Fibroblast of skin of left quadriceps (primary cell): ENCODE measurements around the gene COBLL1.
"Not testable (repeated sequence)": the region's sequence is repeated elsewhere in the genome, so short reads cannot be mapped to it uniquely, and the experiment has no call there.

ENCODE experiments used
- DNase-seq, 2 experiments: peaks; one replicate each; pipeline ENCODE4 v3.0.0-alpha.2; 2013; ENCODE audit warnings: low read depth in 2 of 2

Gene COBLL1

GRCh38 chr2:164859906-164860693 lies 18.5 kb upstream of the COBLL1 start:
- not testable (repeated sequence) for DNase-seq

- DNase-seq = no peak
Observed at GRCh38 chr2:164859251-164859818, 17.7 kb upstream of the COBLL1 start.

DNA sequence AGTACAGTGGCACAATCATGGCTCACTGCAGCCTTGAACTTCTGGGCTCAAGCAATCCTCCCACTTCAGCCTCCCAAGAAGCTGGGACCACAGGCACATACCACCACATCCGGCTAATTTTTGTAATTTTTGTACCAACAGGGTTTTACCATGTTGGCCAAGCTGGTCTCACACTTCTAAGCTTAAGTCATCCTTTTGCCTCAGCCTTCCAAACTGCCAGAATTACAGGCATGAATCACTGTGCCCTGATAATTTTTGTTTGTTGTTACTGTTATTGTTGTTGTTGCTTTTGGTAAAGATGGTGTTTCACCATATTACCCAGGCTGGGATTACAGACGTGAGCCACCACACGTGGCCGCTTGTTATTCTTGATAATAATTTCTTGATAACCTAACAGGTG lies 10.5 kb upstream of the COBLL1 start:
- no peak for DNase-seq

DNA sequence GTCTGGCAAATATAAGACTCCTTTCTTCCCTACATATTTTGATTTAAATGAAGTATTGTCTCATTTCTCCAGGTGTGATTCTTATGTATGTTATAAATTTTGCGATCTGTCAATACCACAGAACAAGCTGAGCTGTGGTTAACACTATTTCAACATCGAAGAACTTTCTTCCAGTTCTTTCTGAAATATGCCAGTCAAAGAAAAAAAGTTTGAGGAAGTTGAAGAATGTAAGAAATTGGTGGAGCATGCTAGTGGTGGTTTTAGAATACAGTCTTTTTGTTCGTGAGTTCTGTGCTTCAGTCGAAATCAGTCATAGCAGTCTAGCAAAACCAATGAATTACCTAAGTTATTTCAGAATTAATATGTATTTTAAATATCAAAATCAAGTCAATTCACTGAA lies 8.6 kb upstream of the COBLL1 start:
- no peak for DNase-seq

DNA sequence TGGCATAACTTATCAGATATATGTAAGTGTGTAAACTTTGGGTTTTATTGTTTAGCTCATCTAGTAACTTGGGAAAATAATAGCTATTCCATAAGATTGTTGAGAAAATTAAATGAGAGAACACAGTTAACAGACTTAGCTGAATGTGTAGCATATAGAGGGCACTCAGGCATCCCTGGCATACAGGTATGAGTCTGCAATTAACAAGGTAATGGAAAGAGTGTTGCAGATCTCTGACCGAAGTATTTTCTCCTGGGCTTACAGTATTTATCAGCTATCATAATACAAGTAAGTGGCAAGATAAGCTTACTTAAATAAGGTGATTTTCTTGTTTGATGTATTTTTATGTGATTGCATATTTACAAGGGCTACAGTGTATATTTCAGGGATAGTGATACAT lies 7.9 kb upstream of the COBLL1 start:
- DNase-seq = no peak

GRCh38 chr2:164847981-164848741 lies 6.5 kb upstream of the COBLL1 start:
- DNase-seq = no peak

- DNase-seq = no peak
Observed at GRCh38 chr2:164847291-164847690, 5.7 kb upstream of the COBLL1 start.

DNA sequence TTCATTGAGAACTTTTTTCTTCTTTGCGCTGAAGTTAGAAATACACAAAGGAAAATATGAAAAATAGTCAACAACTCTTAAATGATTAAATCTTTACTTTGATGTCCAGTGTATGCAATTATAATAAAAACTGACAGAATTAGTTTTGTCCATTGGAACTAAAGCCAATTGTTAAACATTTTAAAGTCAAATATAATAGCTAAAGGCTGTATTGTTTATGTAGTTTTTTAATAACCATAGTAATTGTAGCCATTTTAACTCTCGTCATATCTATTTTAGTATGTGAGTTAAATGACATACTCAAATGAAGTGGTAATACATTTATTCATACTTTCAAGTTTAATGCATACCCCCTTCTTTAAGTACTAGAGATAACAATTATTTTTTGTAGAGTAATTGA lies 4.7 kb upstream of the COBLL1 start:
- DNase-seq = no peak

DNA sequence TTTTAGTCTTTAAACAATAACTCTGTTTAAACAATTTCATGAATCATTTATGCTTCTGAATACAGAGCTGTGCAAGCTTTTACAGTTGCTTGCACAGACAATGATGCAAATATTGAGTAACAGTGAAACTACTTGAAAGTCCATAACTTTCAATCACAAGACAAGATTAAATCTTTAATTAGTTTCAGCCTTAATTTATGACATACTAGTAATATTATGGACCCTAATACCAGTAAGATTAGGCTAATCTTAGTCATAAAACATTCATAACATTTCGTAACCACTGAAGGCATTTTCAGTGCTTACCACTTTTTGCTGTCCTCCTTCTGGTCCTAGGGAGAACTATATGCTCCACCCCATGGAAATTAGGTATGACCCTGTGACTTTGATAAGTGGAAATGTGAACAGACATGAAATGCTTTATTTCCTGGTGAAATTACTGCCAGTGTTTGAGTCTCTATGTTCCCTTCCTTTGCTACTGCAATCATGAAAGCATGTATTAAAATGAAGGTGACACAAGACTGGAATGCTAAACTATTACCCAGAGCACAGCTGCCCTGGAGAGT lies 1.8 kb upstream of the COBLL1 start:
- peak; percentile 39 to 40 for DNase-seq

DNA sequence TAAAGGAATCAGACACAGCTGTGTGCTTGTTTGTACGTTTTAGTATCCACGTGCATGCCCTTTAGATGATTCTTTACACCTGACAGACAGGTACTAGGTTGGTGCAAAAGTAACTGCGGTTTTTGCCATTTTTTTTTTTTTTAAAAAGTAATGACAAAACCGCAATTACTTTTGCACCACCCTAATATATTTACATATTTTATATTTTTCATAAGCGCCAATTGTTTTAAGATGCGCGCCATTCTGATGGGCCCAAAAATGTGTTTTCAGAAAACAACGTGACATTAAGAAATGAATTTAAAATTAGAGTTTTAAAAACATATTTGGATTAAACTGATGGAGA lies 972 bp upstream of the COBLL1 start:
- no peak for DNase-seq

GRCh38 chr2:164840930-164841718 lies 499 bp downstream of the COBLL1 start:
- DNase-seq = peak; percentile 48 to 49

DNA sequence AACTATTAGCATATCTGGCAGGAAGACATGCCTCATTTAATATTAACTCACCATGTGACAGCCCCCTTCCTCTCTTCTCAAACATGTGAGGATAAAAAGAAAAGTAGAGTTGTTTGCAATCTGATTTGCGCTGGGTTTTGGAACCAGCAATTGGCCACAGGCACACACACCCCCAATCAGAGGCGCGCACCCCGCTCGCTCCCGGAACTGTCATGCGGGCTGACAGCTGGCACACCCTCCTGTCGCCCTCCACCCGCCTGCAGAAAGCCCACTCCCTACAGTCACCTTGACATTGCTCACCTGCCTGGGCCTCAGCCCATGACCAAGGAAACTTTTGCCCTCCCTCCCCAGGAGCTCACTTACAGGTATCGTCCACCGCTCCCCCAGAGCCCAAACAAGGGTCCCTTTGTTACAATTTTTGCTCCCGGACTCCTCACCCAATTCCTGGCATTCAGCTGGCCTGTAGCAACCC lies 1.1 kb downstream of the COBLL1 start:
- DNase-seq = no peak

DNA sequence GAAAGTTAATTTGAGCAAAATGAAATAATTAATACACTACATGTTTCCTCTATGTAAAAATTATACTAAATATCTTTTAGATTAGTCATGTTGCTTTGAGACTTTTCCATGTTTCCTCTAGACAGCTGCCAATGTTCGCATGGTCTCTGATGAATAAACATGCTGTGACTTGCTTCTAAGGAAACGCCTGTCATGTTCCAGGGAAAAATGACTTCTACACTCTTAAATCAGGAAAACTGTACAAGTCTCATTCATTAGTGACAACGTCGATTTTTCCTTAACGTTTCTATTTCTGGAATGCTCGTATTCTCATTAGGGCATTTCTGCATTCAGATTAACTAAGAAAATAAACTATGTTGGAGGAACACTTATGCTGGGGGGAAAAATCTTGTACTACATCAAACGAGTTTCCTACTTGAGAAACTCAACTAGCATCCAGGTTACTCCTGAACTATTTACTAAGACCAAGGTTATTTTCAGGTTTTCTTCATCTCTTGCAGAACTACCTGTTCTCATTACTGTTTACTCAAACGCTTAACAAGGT lies 1.6 kb downstream of the COBLL1 start:
- DNase-seq = no peak

DNA sequence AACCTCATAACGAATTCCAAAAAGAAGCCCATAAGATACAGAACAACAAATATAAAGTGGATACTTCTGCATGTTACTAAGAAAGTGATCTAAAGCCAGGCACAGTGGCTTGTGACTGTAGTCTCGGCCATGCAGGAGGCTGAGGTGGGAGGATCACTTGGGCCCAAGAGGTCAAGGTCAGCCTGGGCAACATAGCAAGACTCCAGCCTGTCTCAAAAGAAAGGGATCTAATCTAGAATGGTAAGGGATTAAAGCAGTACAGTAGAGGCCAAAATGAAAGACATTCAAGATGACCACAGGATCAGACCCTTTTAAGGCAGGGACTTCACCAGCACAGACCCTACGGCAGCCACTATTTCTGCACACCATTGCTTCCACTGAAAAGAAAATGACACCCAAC lies 3.8 kb downstream of the COBLL1 start:
- no peak for DNase-seq

DNA sequence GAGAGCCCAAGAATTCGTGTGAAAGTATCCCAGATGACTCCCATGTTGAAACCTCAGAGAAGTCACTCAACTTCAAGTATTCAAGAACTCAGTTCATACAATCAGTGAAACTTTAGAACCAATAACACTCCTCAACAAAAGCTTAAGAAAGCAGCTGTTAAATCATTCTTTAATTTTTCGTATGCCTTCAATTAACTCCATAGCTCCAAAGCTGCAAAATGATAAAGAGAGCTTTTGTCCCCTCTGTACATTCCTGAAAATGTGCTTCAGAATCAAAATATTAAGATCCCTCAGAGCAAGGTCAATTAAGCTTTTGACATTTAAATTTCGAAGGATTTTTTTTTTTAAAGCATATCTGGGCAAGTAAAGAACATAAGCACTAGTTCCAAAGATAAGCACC lies 4.7 kb downstream of the COBLL1 start:
- no peak for DNase-seq

DNA sequence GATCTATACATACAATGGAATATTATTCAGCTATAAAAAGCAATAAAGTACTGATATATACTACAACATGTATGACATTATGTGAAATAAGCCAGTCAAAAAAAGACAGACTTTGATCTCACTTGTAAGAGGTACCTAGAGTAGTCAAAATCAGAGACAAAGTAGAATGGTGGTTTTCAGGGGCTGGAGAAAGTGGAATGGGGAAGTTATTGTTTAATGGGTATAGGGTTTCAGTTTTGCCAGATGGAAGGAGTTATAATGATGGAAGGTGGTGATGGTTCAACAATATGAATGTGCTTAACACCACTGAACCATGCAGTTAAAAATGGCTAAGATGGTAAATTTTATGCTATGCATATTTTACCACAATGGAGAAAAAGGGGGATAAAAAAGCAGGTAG lies 6.3 kb downstream of the COBLL1 start:
- no peak for DNase-seq

GRCh38 chr2:164831887-164832286 lies 9.7 kb downstream of the COBLL1 start:
- no peak for DNase-seq

- no peak for DNase-seq
Observed at GRCh38 chr2:164831180-164831579, 10.4 kb downstream of the COBLL1 start.

DNA sequence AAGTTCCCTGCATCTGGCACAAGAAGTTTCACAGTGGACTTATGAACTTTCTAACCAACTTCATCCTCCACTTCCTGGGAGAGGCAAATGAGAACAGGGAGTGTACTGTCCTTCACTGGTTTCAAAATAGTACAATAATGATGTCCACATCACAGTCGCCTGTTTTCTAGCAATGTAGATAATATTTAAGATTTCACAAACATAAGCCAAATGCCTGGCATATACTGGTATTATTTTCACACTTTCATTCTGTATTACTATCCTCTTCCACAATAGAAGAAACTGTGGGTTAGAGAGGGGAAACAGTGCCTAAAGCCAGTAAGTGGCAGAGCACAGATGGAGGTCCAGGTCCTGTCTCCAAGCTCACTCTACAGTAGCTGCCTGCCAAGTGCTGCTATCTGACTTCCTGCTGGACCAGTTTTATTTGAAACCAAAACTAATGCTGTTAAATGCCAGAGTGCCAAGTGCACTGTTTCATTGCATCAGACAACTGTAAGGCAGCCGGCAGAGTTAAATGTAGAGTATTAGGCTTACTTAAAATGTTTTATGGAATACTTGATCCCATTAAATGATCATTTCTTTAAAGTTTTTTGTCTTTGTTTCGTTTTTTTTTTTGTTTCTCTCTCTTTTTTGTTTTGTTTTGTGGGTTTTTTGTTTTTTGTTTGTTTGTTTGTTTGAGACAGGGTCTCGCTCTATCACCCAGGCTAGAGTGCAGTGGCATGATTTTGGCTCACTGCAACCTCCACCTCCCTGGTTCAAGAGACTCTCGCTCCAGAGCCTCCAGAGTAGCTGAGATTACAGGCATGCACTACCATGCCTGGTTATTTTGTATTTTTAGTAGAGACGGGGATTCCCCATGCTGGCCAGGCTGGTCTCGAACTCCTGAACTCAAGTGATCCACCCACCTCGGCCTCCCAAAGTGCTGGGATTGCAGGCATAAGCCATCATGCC lies 15.1 kb downstream of the COBLL1 start:
- DNase-seq = no peak

GRCh38 chr2:164824872-164825271 lies 16.8 kb downstream of the COBLL1 start:
- DNase-seq = no peak
